ENCODE measurements around the gene BTBD9.

- TF ChIP-seq CTCF (IDR thresholded peaks at IDR 0.05; ENCODE audit: poor library complexity) (no peak), EZH2 (IDR thresholded peaks at IDR 0.05; ENCODE audit: borderline replicate concordance) (no peak), EZH2phosphoT487 (IDR thresholded peaks at IDR 0.05; ENCODE audit: low read depth, severe bottlenecking, unreplicated experiment) (no peak)
Measured at GRCh38 chr6:38584731-38585130, 55.0 kb downstream of the BTBD9 start.

All from hepatocyte (in vitro differentiated cells).